GM18505 (cell line): ENCODE results near the gene CTR9.

Experiments used
- ATAC-seq: cut with Tn5 transposase; IDR thresholded peaks from one replicate; pipeline ENCODE4 v1.9.1; 2021; ENCODE audit not compliant: unreplicated experiment
- POLR2A ChIP-seq: IDR thresholded peaks from 4 replicates; pipeline ENCODE4 v1.6.1; 2011; ENCODE audit warnings: borderline replicate concordance; ENCODE audit not compliant: insufficient read depth, insufficient read length; ENCODE audit errors: extremely low read depth

CTR9 gene

DNA sequence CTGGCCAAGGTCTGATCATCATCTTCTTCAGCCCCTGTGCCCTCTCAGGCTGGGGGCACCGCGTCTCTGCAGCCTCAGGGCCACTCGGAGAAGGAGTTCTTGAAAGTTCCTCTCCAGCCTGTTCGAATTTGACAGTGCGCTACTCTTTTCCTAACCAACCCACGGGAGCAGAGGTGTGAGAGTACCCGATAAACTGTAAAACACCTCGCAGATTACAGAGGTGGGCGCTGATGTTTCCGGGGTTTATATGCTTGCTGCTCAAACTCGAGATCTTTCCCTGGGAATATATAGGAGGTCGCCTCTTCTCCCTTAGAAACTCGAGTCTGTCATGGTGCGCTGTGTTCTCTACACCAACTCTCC is 515 bp downstream of the CTR9 start:
- ATAC-seq: no peak
- no peak for TF ChIP-seq POLR2A

DNA sequence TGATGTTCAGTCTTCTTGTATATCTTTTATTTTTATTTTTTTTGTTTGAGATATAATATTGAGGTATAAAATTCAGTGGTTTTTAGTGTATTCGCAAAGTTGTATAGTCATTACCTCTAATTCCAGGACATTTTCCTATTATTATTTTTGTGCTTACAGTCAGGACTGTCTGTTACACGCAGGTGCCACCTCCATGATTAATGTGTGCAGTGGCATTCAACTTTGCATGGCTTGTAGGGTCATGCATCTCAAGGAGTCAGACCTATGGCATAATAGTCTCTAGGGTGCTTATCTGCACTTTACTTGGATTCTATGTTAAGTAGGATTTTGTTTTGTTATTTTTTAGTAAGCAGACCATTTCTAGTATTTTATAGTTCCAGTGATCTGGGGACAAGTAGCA is 1.0 kb downstream of the CTR9 start:
- no peak for ATAC-seq
- TF ChIP-seq POLR2A: no peak

DNA sequence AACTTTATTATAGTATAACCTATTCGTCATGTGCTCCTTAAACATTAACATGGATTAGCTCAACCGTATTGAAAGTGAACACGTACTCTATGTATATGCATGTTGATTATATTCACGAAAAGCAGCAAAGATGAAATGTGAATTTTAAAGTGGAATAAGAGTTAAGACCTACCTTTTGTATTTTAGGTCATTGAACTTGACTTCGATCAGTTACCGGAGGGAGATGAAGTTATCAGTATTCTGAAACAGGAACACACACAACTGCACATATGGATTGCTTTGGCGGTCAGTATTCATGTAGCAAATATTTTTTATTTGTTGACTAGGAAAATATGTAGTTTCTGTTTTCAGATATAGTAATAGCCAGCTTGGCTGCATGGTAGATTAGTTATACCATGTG is 1.4 kb downstream of the CTR9 start:
- no peak for TF ChIP-seq POLR2A
- no peak for ATAC-seq

DNA sequence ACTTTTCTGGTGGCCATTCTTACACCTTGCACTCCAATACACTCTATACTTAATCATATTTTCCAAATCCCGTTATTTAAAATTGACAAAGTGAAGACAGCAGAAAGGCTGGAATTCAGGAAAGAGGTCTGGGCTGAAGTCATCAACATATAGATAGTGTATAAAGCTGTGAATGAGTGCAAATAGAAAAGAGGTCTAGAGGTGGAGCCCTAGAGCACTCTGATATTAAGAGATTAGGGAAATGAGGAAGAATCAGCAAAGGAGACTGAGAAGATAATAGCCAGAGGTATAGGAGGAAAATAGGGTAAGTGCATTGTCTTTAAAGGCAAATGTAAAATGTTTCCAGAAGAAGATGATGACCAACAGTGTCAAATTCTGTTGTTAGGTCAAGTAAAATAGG is 7.9 kb downstream of the CTR9 start:
- no peak for TF ChIP-seq POLR2A
- no peak for ATAC-seq

DNA sequence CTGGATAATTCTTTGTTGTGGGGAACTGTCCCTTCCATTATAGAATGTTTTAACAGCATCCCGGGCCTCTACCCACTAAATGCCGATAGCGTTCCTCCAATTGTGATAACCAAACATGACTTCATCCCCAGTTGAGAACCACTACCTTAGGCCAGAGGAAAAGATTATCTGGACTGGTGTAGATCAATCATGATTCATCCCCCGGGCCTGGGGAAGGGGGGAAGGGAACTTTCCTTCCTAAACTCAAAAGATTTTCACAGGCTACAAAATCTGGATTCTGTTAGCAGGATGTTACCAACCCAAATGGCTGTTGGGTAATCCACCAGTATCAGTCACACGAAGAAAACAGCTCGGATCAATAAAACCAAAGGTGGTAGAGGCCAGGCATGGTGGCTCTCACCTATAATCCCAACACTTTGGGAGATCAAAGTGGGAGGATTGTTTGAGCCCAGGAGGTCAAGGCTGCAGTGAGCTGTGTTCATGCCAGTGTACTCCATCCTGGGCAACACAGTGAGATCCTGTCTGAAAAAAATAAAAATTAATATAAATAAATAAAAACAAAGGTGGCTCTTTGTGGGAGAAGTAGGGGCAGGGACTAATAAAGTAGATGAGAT is 10.1 kb downstream of the CTR9 start:
- ATAC-seq: no peak
- TF ChIP-seq POLR2A: no peak

DNA sequence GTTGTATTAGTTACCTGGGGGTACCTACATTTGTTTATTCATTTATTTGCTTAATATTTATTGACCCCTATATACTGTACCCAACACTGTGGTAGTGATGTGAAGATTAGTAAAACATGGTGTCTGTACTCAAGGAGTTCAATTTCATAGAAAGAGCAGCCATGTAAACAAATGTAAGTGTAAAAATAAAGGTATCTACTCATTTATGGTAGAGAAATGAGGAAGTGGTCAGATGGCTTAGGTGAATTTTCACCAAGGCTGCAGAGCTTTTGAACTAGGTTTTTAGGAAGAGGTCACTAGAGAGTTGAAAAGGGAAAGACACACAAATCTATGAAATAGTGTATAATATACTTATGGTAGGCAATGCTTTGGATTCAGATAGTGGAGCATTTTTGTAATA is 11.1 kb downstream of the CTR9 start:
- peak; percentile 83 for ATAC-seq
- TF ChIP-seq POLR2A: no peak

DNA sequence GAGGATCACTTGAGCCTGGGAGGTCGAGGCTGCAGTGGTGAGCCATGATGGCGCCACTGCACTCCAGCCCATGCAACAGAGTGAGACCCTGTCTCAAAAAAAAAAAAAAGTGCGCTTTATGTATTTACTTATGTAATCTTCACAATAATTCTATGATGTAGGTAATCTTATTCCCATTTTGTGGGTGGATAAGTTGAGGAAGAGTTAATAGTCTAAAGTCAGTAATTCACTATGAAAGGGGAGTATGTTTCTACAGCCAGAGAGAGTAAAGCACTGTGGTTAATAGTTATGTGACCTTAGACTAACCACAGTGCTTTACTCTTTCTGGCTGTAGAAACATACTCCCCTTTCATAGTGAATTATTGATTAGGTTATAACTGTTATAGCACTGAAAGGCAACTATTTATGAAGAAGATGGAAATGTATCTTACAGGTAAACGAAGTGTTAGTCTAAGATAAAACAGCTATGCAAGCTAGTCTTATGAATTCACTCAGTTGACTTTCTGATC is 11.9 kb downstream of the CTR9 start:
- no peak for ATAC-seq
- no peak for TF ChIP-seq POLR2A

DNA sequence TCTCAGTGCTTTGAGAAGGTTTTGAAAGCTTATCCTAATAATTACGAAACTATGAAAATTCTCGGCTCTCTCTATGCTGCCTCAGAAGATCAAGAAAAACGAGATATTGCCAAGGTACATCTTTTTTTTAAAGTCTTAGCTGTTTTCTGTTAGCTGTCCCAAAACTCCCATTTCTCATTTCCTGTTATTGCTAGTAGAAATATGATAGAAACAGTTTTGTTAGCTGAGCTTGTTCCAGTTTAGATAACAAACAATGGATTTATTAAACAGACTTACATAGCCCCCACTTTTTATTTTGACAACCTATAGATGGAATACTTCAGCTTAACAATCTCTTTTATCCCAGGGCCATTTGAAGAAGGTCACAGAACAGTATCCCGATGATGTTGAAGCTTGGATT is 12.7 kb downstream of the CTR9 start:
- ATAC-seq: no peak
- TF ChIP-seq POLR2A: no peak

GRCh38 chr11:10764412-10764811 is 13.4 kb downstream of the CTR9 start:
- no peak for TF ChIP-seq POLR2A
- no peak for ATAC-seq

DNA sequence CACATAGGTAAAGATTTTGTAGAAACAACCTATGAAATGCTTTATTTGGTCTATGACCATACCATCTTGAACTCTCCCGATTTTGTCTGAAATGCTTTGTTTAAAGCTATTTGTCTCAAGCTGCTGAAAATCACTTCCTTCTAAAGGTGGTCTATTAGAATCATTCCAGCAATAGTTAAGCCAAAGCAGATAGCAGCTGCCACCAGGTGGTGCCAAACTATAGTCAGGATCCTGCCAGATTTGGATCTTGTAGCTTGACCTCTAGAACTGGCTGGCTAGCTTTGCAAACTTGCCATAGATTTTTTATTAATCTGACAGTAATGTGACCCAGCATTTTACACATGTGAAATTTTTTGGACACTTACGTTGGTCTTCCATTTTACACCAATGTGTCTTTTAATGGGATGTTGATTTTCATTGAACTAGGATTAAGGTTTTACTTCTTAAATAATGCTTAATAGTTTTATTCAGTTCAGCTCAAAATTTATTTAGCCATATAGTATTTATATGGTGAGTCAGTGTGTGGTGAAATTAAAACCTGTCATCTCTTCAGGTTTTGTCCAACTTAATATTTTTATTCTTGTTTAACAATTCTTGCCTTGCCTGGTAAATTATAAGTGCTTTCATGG is 19.7 kb downstream of the CTR9 start:
- no peak for ATAC-seq

GRCh38 chr11:10771457-10771856 is 20.4 kb downstream of the CTR9 start:
- no peak for ATAC-seq
- TF ChIP-seq POLR2A: no peak

More for the DNA sequence above, 19.7 kb downstream of the CTR9 start:
- no peak for TF ChIP-seq POLR2A

DNA sequence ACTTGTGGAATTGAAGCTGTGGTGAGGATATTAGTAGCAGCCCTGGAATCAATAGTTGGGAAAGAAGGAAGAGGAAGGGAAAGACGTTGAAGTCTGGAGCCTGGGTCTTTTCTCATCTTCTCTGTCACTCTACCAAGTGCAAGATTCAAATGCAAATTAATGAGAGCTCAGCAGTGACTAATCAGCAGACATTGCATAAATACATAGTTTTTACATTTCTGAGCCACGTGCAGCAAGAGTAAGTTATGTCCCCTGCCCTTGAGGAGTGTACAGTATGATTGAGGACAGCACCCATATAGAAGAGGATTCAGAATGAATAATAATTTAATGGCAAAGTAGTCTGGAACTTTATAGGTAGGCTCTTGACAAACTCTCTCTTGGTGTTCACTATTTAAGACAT is 23.8 kb downstream of the CTR9 start:
- ATAC-seq: no peak

GRCh38 chr11:10777393-10777793 is 26.3 kb downstream of the CTR9 start:
- no peak for TF ChIP-seq POLR2A
- no peak for ATAC-seq

More for the DNA sequence above, 23.8 kb downstream of the CTR9 start:
- no peak for TF ChIP-seq POLR2A

DNA sequence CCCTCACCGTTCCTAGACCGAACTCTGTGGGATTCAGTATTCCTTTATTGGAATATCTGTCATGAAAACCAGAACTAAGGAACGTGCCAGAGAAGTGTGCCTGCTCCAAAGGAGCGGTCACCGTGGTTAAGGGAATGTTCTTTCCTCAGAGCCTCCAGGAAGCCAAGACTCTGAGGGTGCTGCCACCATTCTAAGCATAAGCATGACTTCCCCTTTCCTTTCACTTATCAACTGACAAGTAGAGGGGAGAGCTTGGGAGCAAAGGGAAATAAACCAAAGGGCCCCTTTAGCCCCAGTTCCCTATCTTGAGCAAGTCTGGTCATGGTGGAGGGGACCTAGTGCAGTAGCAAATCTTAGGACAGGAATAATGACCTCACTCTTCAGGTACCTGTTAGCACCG is 26.8 kb downstream of the CTR9 start:
- no peak for TF ChIP-seq POLR2A
- no peak for ATAC-seq
